HFF-Myc (cell line): ENCODE data around the gene SPX.

ENCODE experiments used
- DNase-seq: peaks from one replicate; pipeline ENCODE4 v3.0.0-alpha.2; 2011; ENCODE audit warnings: low read depth; ENCODE audit errors: extremely low read depth
- H3K4me3 ChIP-seq: replicated peaks from 2 replicates; pipeline ENCODE4 v1.5.1; 2011; ENCODE audit warnings: low read depth, mild to moderate bottlenecking, control low read depth, low read length
- CTCF ChIP-seq: IDR thresholded peaks from 2 replicates; pipeline ENCODE4 v1.5.1; 2012; ENCODE audit warnings: mild to moderate bottlenecking, low read depth, low read length, control low read depth; ENCODE audit errors: missing control alignments

Gene SPX

GRCh38 chr12:21552635-21553328 lies 26.7 kb downstream of the SPX start:
- no peak for TF ChIP-seq CTCF
- DNase-seq, result no peak
- H3K4me3 ChIP-seq, result no peak overlapping the region

- H3K4me3 ChIP-seq, result no peak overlapping the region
- DNase-seq, result no peak
- TF ChIP-seq CTCF, result no peak
Observed at GRCh38 chr12:21553329-21553675, 27.2 kb downstream of the SPX start.

GRCh38 chr12:21558100-21558679 lies 32.1 kb downstream of the SPX start:
- no peak for DNase-seq
- H3K4me3 ChIP-seq, result no peak overlapping the region
- TF ChIP-seq CTCF, result no peak

- no peak overlapping the region for H3K4me3 ChIP-seq
- DNase-seq, result no peak
- TF ChIP-seq CTCF, result no peak
Observed at GRCh38 chr12:21559855-21560569, 33.9 kb downstream of the SPX start.

- H3K4me3 ChIP-seq, result no peak overlapping the region
- no peak for DNase-seq
- no peak for TF ChIP-seq CTCF
Observed at GRCh38 chr12:21561158-21561557, 35.1 kb downstream of the SPX start.

GRCh38 chr12:21562859-21563258 lies 36.8 kb downstream of the SPX start:
- no peak for TF ChIP-seq CTCF
- DNase-seq, result no peak
- no peak overlapping the region for H3K4me3 ChIP-seq
